Adrenal gland (tissue), 5 donors: ENCODE data around the gene ANTKMT.

ENCODE experiments used
- CTCF ChIP-seq, 6 experiments: fragments of 450-650 bp in 4 of 6; fragments of 200-600 bp in 2 of 6; sonication (generic) in 1 of 6; IDR thresholded peaks; 1 replicate in 5 of 6; 2 replicates in 1 of 6; pipeline versions ENCODE4 v1.5.1 to v1.8.0; 2016 to 2021; ENCODE audit warnings: antibody characterized with exemption in 6 of 6, mild to moderate bottlenecking in 2 of 6, moderate library complexity in 1 of 6
- POLR2A ChIP-seq, 2 donors: fragments of 450-650 bp; IDR thresholded peaks; one replicate each; pipeline ENCODE4 v1.6.1; 2017; ENCODE audit warnings: antibody characterized with exemption in 2 of 2, mild to moderate bottlenecking in 2 of 2, moderate library complexity in 1 of 2
- donor health status: DM: no; HTN: no; CAD: no.

- no peak for TF ChIP-seq CTCF (IDR thresholded peaks at IDR 0.05)
- TF ChIP-seq POLR2A (IDR thresholded peaks at IDR 0.05), result no peak
Observed at GRCh38 chr16:673399-673991, 47.5 kb upstream of the ANTKMT start.
